ENCODE results near the gene AQR.

The AQR gene

GRCh38 chr15:34876640-34877039 is 92.9 kb downstream of the AQR start:
- DNase-seq (ENCODE audit: low read depth): no peak

DNA sequence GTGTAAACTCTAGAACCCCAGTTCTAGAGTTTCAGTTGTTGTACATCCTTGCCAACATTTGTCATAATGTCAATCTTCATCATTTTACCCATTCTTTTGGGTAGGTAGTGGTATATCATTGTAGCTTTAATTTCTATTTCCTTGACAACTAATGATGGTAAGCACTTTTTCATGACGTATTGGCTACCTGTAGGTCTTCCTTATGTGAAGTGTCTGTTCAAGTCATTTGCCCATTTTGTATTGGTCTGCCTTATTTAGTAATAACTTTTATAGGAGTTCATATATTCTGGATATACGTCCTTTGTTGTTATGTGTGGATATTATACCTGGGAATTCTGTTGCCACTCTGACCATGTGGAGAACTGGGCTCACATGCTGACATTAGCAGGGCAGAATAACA is 100.4 kb downstream of the AQR start:
- DNase-seq (ENCODE audit: low read depth): no peak

GRCh38 chr15:34865531-34865930 is 104.0 kb downstream of the AQR start:
- no peak for DNase-seq (ENCODE audit: low read depth)

DNA sequence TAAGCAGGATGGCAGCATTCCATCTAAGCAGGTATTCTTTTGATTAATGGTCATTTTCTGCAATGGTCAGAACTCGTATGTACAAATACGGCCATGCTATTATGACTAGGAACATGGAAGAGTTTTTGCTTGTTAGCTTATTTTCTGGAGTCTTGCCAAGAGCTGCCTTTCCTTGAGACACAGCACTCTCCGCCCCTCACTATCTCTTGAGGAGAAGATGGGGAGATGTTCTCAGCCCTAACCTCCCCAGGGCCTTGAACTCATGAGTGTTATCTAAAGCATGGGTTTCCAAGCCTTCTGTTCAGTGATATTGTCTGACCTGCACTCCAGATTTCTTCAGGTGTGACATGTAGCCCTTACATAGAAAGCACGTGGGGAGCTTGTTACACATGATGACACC is 108.3 kb downstream of the AQR start:
- no peak for DNase-seq (ENCODE audit: low read depth)

GRCh38 chr15:34855893-34856292 is 113.6 kb downstream of the AQR start:
- no peak for DNase-seq (ENCODE audit: low read depth)

- no peak for DNase-seq (ENCODE audit: low read depth)
These were observed 114.1 kb downstream of the AQR start for GRCh38 chr15:34855413-34855812.

- DNase-seq (ENCODE audit: low read depth): no peak
These were observed 115.3 kb downstream of the AQR start for GRCh38 chr15:34854232-34854631.

DNA sequence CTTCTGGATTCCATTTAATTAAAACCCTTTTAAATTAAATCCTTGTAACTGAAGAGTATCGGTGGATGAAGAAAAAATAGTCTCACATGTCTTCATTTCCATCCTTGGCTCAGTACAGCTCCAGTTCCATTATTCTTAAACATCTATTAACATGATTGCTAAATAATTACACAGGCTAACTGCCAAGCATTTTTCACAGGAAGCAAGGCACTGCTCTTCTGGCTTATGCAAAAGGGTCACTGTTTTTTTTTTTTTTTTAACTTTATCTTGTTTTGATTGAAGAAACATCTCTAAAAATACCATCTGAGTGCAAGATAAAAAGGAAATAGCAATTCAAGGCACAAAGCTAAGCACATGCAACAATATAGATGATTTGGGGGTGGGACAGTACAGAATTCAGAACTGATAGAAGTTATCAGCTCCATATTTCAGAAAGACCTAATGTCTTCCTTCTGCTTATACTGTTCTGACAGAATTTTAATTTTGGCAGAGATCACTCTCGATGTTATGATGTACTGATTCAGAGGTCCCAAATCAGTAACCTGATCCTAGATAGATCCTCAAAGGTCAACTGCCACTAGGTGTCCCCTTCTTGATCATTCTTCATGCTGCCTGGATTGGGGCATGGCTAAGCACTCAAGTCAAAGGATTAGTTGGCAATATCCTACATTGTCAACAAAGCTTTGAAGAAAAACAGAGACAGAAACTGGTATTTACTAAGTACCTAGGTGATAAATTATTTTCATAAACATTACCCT is 116.4 kb downstream of the AQR start:
- no peak for DNase-seq (ENCODE audit: low read depth)

DNA sequence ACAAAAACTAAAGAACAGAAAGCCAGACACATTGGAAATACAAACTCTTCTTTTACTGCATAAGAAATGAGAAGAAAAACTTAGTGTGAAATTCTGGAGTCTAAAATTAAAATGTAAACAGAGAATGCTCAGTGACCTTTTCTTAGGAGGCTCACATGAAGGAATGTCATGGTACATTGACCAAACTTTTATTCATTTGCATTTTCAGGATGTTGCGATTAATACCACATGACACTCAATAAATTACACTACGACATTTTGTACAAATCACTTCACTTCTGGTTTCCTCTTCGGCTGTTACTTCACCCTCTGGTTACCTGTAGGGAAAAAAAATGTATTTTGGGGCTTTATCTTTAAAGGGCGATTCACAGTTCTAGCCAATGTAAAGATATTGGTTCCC is 117.8 kb downstream of the AQR start:
- no peak for DNase-seq (ENCODE audit: low read depth)

DNA sequence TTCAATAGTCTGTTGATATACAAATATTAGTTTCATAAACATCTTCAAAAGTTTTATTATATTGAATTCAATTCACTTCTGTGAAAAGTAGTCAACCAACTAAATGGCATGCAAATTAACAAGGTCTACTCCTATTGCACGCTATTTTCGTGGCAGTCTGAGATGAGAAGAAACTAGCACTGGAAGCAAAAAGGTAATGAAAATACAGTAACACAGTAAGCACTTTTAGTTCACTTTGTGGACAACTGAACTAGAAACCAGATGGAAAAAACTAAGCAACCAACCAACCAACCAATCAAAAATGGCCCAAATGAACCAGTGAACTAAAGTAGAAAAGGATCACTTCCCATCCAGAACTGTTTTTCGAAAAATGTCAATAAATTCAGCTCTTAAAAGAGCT is 118.5 kb downstream of the AQR start:
- DNase-seq (ENCODE audit: low read depth): no peak

DNA sequence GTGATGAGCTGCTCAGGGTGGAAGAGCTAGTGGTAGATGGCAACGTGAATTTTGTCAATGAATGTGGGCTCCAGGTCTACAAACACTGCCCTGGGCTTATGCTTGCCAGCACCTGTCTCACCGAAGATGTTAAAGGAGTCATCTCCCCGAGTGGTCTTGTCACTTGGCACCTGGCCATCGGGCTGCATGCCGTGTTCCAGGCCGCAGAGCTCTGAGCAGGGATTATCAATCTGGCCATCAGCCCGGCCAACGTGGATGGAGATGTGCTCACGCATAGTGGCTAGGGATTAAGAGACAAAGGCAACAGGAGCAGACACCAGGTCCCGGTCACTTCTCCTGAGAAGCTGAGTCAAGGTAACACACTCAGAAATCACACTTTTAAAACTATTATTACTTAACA is 119.4 kb downstream of the AQR start:
- no peak for DNase-seq (ENCODE audit: low read depth)

GRCh38 chr15:34849364-34849959 is 120.1 kb downstream of the AQR start:
- DNase-seq (ENCODE audit: low read depth): no peak

DNA sequence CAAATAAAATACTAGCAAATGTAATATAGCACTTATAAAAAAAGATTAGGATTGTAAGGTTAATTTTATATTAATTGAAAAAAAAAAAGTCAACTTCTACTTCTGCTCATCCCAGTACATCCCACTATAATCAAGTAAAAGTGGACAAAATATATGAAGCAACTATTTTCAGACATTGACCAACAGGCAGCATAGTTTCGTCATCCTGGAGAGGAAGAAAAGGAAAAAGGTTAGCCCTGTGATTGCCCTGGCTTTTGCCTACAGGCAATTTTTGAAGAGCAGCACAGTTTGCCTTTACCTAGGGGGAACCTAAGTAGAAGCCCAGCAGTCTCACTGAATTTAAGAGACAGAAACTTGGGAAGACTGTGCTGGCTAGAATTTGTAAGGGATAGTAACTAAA is 121.9 kb downstream of the AQR start:
- DNase-seq (ENCODE audit: low read depth): no peak

DNA sequence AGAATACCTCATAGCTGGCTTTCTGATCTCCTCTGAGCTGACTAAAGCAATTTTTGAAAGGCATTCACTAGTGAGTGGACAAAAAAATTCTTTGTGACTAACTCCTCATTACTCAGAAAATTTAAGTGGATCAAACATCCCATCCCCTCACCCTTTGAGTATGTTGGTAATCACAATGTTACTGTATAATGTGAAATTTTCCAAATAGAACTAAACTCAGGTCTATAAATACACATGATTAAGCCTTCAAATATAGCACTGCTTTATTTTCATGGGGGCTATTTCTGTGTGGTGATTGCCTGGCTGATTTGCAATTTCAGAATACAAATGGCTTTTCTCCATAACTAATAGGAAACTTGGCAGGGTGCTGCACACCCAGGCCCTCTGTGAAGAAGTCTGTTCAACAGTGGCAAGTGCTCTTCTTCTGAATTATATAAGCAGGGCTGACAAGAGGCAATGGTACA is 128.2 kb downstream of the AQR start:
- no peak for DNase-seq (ENCODE audit: low read depth)

DNA sequence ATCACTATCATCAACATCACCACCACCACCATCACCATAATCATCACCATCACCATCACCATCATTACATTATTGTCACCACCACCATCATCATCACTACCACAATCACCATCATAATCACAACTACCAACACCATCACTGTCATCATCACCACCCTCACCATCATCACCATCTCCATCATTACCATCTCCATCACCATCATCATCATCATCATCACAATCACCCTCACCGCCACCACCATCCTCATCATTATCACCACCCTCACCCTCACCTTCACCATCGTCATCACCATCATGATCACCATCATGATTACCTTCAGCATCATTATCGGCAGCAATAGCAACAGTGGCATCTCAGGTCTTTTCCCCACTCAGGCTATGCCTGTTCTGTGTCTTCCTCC is 131.3 kb downstream of the AQR start:
- no peak for DNase-seq (ENCODE audit: low read depth)

DNA sequence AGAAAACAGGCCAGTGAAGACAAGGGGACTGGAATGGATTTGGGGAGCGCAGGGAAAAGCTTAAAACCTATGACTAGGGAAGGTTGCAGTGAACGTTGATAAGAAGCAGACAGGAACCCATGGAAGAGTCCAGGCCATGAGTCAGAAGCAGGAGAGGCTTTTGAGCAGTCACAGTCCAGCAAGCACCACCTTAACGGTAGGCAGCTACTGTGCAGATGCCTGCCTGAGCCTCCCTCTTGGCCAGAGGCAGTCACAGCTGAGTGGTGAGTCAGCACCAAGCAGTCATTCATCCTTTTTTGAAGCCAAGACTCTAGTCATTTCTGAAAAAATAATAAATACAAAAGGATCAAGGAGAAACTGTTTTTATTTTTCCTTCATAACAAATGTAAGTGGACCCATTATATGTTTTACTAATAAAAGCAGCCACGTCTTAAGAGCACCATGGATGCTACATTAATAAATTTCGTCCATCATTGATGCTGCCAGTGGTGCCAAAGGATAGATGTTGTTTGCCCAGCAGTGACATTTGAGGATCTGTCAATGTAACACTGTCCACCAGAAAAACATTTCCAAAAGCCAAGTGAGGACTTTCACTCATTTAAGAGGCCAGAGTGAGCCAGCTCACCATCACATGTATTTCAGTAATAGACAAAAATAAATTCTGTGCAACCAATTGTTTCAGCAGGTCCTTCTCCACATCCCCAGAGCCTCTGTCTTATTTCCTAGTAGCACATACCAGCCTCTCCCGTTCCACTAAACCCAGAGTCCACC is 132.1 kb downstream of the AQR start:
- no peak for DNase-seq (ENCODE audit: low read depth)

DNA sequence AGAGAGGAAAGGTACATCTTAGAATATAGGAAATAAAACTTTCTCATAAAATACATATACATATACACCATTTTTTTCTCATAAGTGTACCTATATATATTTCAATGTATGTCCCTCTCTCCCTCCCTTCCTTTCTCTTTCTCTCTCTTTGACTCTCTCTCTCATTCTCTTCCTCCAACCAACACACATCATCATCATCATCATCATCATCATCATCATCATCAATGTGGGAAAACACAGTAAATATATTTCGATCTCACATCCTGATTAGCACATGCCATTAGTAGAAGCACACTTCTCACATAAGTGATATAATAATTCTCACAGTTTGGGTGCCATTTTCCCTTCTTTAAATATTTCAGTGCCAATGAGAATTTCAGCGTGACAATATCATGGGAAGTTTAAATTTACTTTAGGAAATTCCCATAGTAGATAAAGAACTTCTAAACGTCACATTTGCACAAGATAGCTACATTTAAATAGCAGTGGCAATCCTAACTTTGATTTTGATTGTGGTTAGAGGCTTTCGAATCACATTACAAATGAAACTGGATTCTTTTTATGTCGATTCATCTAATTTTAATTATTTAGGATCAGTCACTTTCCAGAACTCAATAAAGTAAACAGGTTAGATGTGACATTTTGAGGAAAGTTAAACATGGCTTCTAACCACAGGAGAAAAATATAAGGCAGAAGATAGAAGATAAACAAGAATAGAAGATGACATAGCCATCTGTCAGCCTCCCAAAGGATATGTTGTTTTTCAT is 141.2 kb downstream of the AQR start:
- no peak for DNase-seq (ENCODE audit: low read depth)

GRCh38 chr15:34821831-34822230 is 147.7 kb downstream of the AQR start:
- DNase-seq (ENCODE audit: low read depth): no peak

DNA sequence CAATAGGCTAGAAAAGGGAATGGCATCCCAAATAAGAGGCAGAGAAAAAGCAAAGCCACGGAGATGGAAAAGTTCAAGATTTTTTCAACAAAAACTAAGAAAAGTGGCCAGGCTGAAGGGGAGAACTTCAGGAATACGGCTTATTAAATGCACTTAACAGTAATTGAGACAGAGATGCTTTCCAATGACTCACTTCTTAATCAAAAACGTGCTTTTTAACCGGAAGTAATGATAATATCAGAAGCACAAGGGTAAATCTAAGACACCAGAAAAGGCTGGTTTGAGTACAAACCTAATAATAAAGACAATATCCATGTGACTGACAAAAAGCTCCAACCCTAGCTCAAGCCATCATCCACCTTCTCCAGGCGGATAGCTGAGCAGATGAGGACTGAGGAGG is 149.4 kb downstream of the AQR start:
- no peak for DNase-seq (ENCODE audit: low read depth)

DNA sequence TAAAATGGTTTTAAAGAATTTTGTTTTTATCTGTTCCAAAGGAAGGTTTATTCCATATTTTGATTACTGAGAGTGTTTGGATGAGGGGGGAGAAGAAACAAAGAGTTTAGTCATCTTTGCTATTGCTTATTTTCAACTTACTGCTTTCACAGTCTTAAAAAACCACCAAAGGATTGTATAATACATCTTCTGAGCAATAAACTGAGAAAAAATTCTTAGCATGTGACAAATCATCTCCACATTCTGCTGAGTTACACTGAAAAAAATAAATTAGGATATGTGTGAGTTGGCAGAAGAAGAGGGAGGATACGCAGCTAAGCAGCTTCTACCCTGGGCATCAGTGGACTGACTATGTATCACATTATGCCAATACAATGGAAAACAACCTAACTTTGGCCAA is 151.0 kb downstream of the AQR start:
- no peak for DNase-seq (ENCODE audit: low read depth)

GRCh38 chr15:34815836-34816235 is 153.7 kb downstream of the AQR start:
- no peak for DNase-seq (ENCODE audit: low read depth)

DNA sequence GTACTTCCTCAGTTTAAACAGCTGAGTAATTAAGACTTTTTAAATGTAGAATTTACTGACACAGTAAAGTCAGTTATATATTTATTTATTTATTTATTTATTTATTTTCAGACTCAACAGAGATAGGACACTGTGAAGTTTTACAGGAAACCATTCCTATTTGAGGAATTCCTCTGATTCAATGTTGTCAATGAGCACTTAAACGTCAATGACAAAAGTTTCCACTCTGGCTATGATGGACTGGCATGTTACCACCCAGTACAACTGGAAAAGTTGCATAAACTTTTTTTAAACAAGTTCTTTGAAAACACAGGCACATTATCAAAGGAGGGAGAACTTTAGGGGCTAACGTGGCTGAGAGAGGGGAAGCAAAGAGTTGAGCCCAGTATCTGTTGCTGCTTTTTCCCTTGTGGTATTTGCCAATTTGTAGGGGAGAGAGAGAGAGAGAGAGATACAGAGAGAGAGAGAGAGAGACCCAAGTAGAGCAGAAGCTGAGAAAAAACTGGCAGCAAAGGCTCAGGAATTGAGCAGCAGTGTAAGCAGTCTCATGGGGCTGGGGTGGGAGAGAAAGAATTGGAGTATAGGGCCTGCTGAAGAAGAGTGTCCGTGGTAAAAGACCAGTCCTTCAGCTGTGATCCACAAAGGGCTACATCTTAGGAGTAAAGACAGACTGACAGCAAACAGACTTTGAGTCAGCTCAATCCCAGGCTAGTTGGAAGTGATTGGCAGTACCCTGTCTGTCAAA is 155.9 kb downstream of the AQR start:
- no peak for DNase-seq (ENCODE audit: low read depth)

Data from stimulated activated CD8-positive, alpha-beta memory T cell treated with anti-CD3 and anti-CD28 coated beads, Interleukin-4, amount 100 ng/mL, for 24 hours (primary cell).